Measurements from ENCODE around the gene MUC13. TPM values are rescaled to one million over a fixed set of nuclear protein-coding genes. Genes with fewer than 3 reads are reported as not detected.

The MUC13 gene
- total RNA-seq, 1 donor from 2014 or later, result not detected

DNA sequence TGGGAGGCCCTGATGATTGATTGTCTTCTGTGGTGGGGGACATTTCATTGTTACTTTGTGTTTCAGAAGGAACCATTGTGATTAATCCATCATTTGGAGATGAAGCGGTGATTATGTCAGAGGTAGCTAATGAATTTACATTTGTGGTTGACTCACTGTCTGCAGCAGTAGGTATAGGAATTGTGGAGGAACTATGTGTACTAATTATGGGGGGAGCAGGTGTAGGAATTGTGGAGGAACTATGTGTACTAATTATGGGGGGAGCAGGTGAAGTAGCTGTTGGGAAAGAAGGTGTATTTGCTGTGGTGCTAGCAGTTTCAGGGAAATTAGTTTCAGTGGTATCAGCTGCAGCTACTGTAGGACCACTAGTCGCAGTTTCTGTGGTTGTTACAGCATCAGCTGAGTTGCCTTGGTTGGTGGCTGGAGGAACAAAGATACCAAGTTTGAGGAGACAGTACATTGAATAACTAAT lies 6.9 kb downstream of the MUC13 start:
- no peaks in the 10 kb centered on the region for H3K27me3 Mint-ChIP-seq (ENCODE audit: low read depth)

DNA sequence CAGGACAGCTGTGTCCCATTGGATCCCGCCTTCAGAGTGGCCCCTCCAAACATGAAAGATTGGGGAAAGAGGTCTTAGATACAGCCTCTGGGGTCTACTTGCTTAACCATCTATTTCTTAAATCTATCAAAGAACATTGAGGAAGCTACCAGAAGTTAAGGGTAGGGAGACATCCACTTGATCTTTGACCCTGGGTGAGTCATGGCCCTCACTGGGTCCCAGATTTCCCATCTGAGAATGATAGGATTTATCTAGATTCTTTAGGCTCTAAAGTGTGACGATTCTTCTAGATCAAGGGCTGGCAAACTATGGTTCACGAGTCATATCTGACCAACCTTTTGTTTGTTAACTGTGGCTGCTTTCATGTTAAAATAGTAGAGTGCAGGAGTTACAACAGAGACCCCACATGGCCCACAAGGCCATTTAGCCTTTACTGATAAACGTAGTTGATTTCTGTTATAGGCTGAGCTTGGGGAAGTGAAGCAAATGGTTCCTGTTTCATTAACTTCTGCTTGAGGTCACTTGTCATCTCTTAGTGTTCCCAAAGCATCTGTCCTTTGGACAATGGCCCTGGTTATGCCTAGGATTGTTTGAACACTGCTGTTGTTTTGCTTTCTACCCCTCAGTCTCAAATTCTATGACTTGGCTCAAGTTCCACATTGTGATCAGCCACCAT lies 8.0 kb downstream of the MUC13 start:
- Mint-ChIP-seq H3K27me3 (ENCODE audit: low read depth) (no peaks in the 10 kb centered on the region), H3K36me3 (ENCODE audit: low read depth) (no peaks in the 10 kb centered on the region), H3K4me3 (ENCODE audit: unreplicated experiment) (no peak overlapping the region), H3K9me3 (ENCODE audit: low read depth) (no peaks in the 10 kb centered on the region), H3K27ac (ENCODE audit: unreplicated experiment) (no peak overlapping the region), H3K4me1 (ENCODE audit: low read depth) (no peaks in the 10 kb centered on the region)
- DNase-seq (ENCODE audit: low spot score), result no peak
- no peak for TF ChIP-seq CTCF (IDR thresholded peaks at IDR 0.05)

More for the DNA sequence above, 6.9 kb downstream of the MUC13 start:
- no peak for TF ChIP-seq CTCF (IDR thresholded peaks at IDR 0.05)
- H3K9me3 Mint-ChIP-seq (ENCODE audit: low read depth), result no peaks in the 10 kb centered on the region
- peak overlapping the region; percentile 24 for H3K27ac Mint-ChIP-seq (ENCODE audit: unreplicated experiment)
- DNase-seq (ENCODE audit: low spot score), result no peak
- H3K4me1 Mint-ChIP-seq (ENCODE audit: low read depth), result no peaks in the 10 kb centered on the region
- no peaks in the 10 kb centered on the region for H3K36me3 Mint-ChIP-seq (ENCODE audit: low read depth)
- no peak overlapping the region for H3K4me3 Mint-ChIP-seq (ENCODE audit: unreplicated experiment)

DNA sequence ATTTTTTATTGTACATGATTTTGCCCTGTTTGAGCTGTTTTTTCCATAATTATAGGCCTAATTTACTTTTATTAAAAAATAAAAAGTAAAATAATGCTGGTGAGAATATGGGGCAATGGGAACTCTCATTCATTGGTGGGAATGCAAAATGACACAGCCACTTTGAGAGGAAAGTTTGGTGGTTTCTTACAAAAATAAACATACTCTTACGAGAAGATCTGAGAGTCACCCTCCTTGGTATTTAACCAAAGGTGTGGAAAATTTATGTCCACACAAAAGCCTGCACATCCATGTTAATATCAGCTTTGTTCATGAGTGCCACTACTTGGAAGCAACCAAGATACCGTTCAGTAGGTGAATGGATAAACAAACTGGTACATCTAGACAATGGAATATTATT lies 9.8 kb downstream of the MUC13 start:
- no peaks in the 10 kb centered on the region for H3K9me3 Mint-ChIP-seq (ENCODE audit: low read depth)
- no peak for DNase-seq (ENCODE audit: low spot score)
- no peak overlapping the region for H3K27ac Mint-ChIP-seq (ENCODE audit: unreplicated experiment)
- no peaks in the 10 kb centered on the region for H3K27me3 Mint-ChIP-seq (ENCODE audit: low read depth)
- no peaks in the 10 kb centered on the region for H3K36me3 Mint-ChIP-seq (ENCODE audit: low read depth)
- H3K4me1 Mint-ChIP-seq (ENCODE audit: low read depth), result no peaks in the 10 kb centered on the region
- no peak overlapping the region for H3K4me3 Mint-ChIP-seq (ENCODE audit: unreplicated experiment)
- TF ChIP-seq CTCF (IDR thresholded peaks at IDR 0.05), result no peak

GRCh38 chr3:124923833-124924232 lies 10.7 kb downstream of the MUC13 start:
- Mint-ChIP-seq H3K27ac (ENCODE audit: unreplicated experiment) (no peak overlapping the region), H3K27me3 (ENCODE audit: low read depth) (no peaks in the 10 kb centered on the region), H3K36me3 (ENCODE audit: low read depth) (no peaks in the 10 kb centered on the region), H3K4me1 (ENCODE audit: low read depth) (no peaks in the 10 kb centered on the region), H3K4me3 (ENCODE audit: unreplicated experiment) (no peak overlapping the region), H3K9me3 (ENCODE audit: low read depth) (no peaks in the 10 kb centered on the region)
- no peak for TF ChIP-seq CTCF (IDR thresholded peaks at IDR 0.05)
- no peak for DNase-seq (ENCODE audit: low spot score)

DNA sequence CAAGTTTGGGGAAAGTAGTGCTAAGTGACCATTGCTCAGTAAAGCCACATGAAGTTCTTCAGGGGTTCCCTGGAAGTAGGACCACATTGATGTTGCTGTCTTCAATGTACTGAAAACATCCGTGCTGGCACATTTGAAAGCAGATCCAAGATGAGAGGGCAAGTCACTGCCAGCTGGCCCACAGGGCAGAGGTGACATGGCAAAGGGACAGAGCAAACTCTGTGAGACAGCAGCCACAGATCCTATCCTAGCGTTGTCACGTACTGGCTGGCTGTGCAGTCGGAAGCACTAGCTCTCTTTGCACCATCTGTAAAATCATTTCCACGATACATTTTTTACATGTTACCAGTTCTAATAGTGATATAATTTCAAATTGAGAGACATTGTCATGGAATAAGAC lies 13.8 kb downstream of the MUC13 start:
- no peaks in the 10 kb centered on the region for H3K27me3 Mint-ChIP-seq (ENCODE audit: low read depth)
- no peak for DNase-seq (ENCODE audit: low spot score)
- no peak for TF ChIP-seq CTCF (IDR thresholded peaks at IDR 0.05)
- no peak overlapping the region for H3K4me3 Mint-ChIP-seq (ENCODE audit: unreplicated experiment)
- no peaks in the 10 kb centered on the region for H3K36me3 Mint-ChIP-seq (ENCODE audit: low read depth)
- H3K27ac Mint-ChIP-seq (ENCODE audit: unreplicated experiment), result no peak overlapping the region
- no peaks in the 10 kb centered on the region for H3K4me1 Mint-ChIP-seq (ENCODE audit: low read depth)
- H3K9me3 Mint-ChIP-seq (ENCODE audit: low read depth), result no peaks in the 10 kb centered on the region
